K562 (cell line): ENCODE data around the gene TET2. TPM values are rescaled to one million over a fixed set of nuclear protein-coding genes. Genes with fewer than 3 reads are reported as not detected.

Experiments used
- ESRRA ChIP-seq: fragments of 450-650 bp; IDR thresholded peaks from 2 replicates; pipeline ENCODE4 v1.6.1; 2014; ENCODE audit warnings: low read depth, mild to moderate bottlenecking, moderate library complexity, borderline replicate concordance
- KDM1A ChIP-seq, 2 experiments: fragments of 450-650 bp; IDR thresholded peaks; 2 replicates each; pipeline ENCODE4 v1.6.1; 2016; ENCODE audit warnings: mild to moderate bottlenecking in 2 of 2
- MEIS2 ChIP-seq: fragments of 450-650 bp; IDR thresholded peaks from 2 replicates; pipeline ENCODE4 v1.6.1; 2014; ENCODE audit warnings: mild to moderate bottlenecking; ENCODE audit not compliant: partially characterized antibody
- MTA1 ChIP-seq: fragments of 450-650 bp; IDR thresholded peaks from 2 replicates; pipeline ENCODE4 v1.6.1; 2017; ENCODE audit warnings: borderline replicate concordance
- NR2C1 ChIP-seq, 2 experiments: fragments of 450-650 bp; IDR thresholded peaks; 2 replicates each; pipeline ENCODE4 v1.6.1; 2017; ENCODE audit warnings: mild to moderate bottlenecking in 2 of 2, antibody characterized with exemption in 1 of 2, inconsistent platforms in 1 of 2, missing compliant biosample characterization in 1 of 2, missing genetic modification characterization in 1 of 2
- PBX2 ChIP-seq, 2 experiments: IDR thresholded peaks in 1 of 2; conservative IDR thresholded peaks in 1 of 2; 2 replicates each; pipeline ENCODE4 v1.6.1; 2016; ENCODE audit warnings: low read depth in 2 of 2, mild to moderate bottlenecking in 1 of 2, missing compliant biosample characterization in 1 of 2, missing genetic modification characterization in 1 of 2, moderate library complexity in 1 of 2
- PKNOX1 ChIP-seq: fragments of 450-650 bp; IDR thresholded peaks from 2 replicates; pipeline ENCODE4 v1.6.1; 2016
- REST ChIP-seq, 2 experiments: fragments of 450-650 bp; formaldehyde crosslinking in 1 of 2; IDR thresholded peaks; 2 replicates each; pipeline versions ENCODE4 v1.4.0 to v1.6.1; 2014 to 2020; ENCODE audit warnings: mild to moderate bottlenecking in 2 of 2, borderline replicate concordance in 1 of 2, low read depth in 1 of 2
- SMC3 ChIP-seq: conservative IDR thresholded peaks from 2 replicates; pipeline ENCODE4 v1.6.1; 2011; ENCODE audit warnings: low read depth, low read length, improper control_type of control experiment; ENCODE audit not compliant: insufficient read depth
- SRSF1 ChIP-seq: fragments of 200-400 bp; formaldehyde crosslinking; IDR thresholded peaks from 2 replicates; pipeline ENCODE4 v1.6.1; 2017; ENCODE audit warnings: mild to moderate bottlenecking, low read depth, low read length, moderate library complexity
- ZNF165 ChIP-seq: fragments of 250-450 bp; sonication (Bioruptor Pico); IDR thresholded peaks from 2 replicates; pipeline ENCODE4 v1.4.0; 2020; ENCODE audit warnings: borderline replicate concordance
- ZNF41 ChIP-seq: fragments of 250-450 bp; sonication (Bioruptor Pico); conservative IDR thresholded peaks from 2 replicates; pipeline ENCODE4 v1.4.0; 2020; ENCODE audit warnings: mild to moderate bottlenecking
- polyA plus RNA-seq, 8 experiments: library from polyadenylated mRNA; depleted of rRNA in 4 of 8; stranded (reverse) in 5 of 8; unstranded in 3 of 8; fragments of >200 nt; fragmentation: Nextera tagmentation in 2 of 8; fragmentation: Illumina TruSeq in 1 of 8; extraction: Ambion mirVana in 2 of 8; extraction: Trizol in 1 of 8; gene quantifications; 2 replicates each; pipeline versions ENCODE4 v1.2.1 to v1.2.3, GENCODE V29; 2011 to 2014; ENCODE audit warnings: inconsistent platforms in 1 of 8, missing spikeins in 1 of 8
- total RNA-seq, 7 experiments: library from RNA; depleted of rRNA in 6 of 7; stranded (reverse); fragments of >200 nt in 6 of 7; fragmentation: Illumina TruSeq in 2 of 7; extraction: Trizol in 2 of 7; gene quantifications; 2 replicates each; pipeline versions ENCODE4 v1.2.1 to v1.2.3, GENCODE V29; 2011 to 2021; ENCODE audit warnings: low replicate concordance in 1 of 7

Gene TET2
- total and polyA plus RNA-seq, 9 of the 15 experiments (the other 6 are each of a cell fraction or from before 2014, with no cell fraction given): 0.80 to 11.1 (median 4.9) TPM

GRCh38 chr4:105140684-105141490 is 5.8 kb upstream of the TET2 start (continued):
- peak; percentile 61; the same call in 1 of the 2 replicates for TF ChIP-seq REST (IDR thresholded peaks at IDR 0.05; ENCODE audit: borderline replicate concordance)
- no peak for TF ChIP-seq REST (CRISPR knock-in tag; IDR thresholded peaks at IDR 0.05; ENCODE audit: low read depth)
- peak; percentile 27 to 40; a peak in 1 of 4 replicates for TF ChIP-seq KDM1A (IDR thresholded peaks at IDR 0.05)
- TF ChIP-seq PBX2 (CRISPR knock-in tag; IDR thresholded peaks at IDR 0.05; ENCODE audit: low read depth): no peak
- TF ChIP-seq PBX2 (tag; conservative IDR thresholded peaks at IDR 0.05; ENCODE audit: low read depth): peak; percentile 74
- no peak for TF ChIP-seq ZNF165 (CRISPR knock-in tag)
- TF ChIP-seq PKNOX1: peak; percentile 57
- TF ChIP-seq NR2C1 (IDR thresholded peaks at IDR 0.05): peak; percentile 65
- peak; percentile 67 for TF ChIP-seq NR2C1 (tag; IDR thresholded peaks at IDR 0.05)
- TF ChIP-seq ZNF41 (CRISPR knock-in tag): no peak
- TF ChIP-seq SRSF1: no peak
- no peak for TF ChIP-seq MTA1
- TF ChIP-seq SMC3: peak; percentile 63
- peak; percentile 72 for TF ChIP-seq ESRRA
- TF ChIP-seq MEIS2: peak; percentile 71
